ENCODE measurements around the gene ADNP. TPM values are rescaled to one million over a fixed set of nuclear protein-coding genes. Genes with fewer than 3 reads are reported as not detected.

ADNP gene
- total RNA-seq (ENCODE audit: low replicate concordance): 14.4 and 22.3 TPM in 2 replicates

DNA sequence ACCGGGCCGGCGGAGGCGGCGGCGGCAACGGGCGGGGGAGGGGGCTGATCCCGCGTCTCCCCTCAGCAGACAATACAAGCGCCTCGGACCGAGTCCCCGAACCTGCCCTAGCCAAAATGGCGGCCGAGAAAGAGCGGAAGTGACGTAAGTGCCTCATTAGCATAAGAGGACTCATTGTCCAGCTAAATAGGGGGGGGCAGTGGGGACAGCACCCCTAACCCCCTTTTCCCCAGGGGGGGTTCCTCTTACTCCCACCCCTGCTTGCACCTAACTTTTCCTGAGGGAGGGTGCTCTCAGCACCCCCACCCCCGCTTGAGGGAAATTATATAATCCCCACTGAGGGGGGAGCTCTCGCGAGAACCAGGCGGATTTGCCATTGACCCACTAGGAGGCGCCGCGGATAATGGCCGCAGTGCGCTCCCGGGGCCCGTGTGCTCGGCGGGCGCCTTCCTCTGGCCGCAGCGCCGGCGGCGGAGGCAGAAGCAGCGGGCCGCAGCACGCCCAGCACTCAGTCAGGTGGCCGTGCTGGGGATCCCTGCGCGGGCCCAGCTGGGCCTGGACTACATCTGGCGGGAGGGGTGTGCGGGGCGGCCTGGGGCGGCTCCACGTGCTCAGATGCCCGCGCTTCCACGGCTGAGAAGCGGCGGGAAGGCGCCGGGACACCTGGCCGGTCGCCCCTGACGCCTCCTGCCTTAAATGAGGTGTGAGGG lies at the start of gene ADNP:
Gene ADNP, minus strand, starts transcription at position 132 of the 710 bp plus-strand sequence. CDS start 27,441 bp downstream, outside the sequence.

DNA sequence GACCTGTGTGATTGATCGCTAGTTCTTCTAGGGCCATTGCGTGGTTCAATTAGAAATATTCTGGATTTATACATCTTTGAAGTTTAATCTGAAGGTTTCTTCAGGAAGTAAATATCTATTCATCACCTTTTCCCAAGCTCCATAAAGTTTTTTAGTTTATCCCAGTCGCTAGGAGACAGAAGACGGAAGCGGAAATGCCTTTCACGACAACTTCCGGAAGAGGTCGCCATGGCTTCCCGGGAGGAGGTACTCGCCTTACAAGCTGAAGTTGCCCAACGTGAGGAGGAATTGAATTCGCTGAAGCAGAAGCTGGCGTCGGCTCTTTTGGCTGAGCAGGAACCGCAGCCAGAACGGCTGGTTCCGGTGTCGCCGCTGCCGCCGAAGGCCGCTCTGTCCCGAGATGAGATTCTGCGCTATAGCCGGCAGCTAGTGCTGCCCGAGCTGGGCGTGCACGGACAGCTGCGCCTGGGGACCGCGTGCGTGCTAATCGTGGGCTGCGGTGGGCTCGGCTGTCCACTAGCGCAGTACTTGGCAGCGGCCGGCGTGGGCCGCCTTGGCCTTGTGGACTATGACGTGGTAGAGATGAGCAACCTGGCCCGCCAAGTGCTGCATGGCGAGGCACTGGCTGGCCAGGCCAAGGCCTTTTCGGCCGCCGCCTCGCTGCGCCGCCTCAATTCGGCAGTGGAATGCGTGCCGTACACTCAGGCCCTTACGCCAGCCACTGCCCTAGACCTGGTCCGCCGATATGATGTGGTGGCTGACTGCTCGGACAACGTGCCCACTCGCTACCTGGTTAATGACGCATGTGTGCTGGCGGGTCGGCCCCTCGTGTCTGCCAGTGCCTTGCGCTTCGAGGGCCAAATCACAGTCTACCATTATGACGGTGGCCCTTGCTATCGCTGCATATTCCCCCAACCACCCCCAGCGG lies 27.6 kb upstream of the ADNP start, which contains the start of gene MOCS3:
Gene MOCS3, plus strand, starts transcription at position 204 of the 928 bp plus-strand sequence. Its CDS starts 25 bp downstream, at position 229.

DNA sequence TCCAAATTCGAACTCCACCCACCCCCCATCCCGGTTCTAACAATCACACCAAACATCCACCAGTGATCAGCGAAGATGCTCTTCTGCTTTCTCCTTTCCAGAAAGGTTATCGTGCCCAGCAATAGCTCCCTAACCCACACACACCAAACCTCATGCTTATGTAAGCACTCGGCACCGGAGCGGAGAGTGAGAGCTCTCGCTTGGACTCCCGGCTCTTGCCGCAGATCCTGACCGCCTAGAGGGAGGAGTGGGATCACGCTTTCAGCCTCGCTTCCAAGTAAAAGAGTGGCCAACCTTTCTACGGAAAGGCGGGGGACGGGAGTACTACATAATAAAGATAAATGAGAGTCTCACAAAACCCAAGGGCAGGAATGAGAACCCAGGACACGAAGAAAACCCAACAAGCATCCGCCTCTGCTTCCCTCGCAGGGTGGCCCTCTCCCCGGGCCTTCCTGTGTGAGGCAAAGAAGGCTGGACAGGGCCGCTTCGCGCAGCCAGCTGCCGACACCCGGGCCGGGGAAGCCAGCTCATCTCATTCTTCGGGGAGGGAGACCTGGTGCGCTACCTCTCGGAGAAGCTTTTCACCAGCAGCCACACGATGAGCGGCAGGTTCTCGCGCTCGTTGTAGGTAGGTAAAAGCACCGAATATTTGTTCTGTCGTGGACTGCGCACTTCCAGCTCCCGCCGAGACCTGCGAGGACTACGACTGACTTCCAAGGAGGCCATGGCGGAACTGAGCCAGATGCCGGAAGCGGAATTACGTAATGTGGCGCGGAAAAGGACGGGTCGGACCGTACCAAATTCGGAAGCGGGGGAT lies 26.8 kb upstream of the ADNP start, which contains the start of gene DPM1:
Gene DPM1, minus strand, starts transcription at position 735 of the 817 bp plus-strand sequence. Its CDS starts 9 bp downstream, at position 726.

Other genes starting within 250 kb of the ADNP start
- 1.1 and 23.1 TPM in 2 replicates for gene RIPOR3, start 239.9 kb downstream of the ADNP start, total RNA-seq (ENCODE audit: low replicate concordance)
- 0.23 and 1.7 TPM in 2 replicates for gene PARD6B, start 199.9 kb downstream of the ADNP start, total RNA-seq (ENCODE audit: low replicate concordance)
- gene BCAS4, start 136.4 kb downstream of the ADNP start, total RNA-seq (ENCODE audit: low replicate concordance): 2.8 and 22.5 TPM in 2 replicates
- 27.7 and 54.3 TPM in 2 replicates for gene DPM1, start 27.1 kb upstream of the ADNP start, total RNA-seq (ENCODE audit: low replicate concordance)
- 7.3 and 8.0 TPM in 2 replicates for gene MOCS3, start 27.4 kb upstream of the ADNP start, total RNA-seq (ENCODE audit: low replicate concordance)
- gene KCNG1, start 91.7 kb upstream of the ADNP start, total RNA-seq (ENCODE audit: low replicate concordance): 4.1 and 6.8 TPM in 2 replicates